ENCODE measurements around the gene SUSD2.

SUSD2 gene

GRCh38 chr22:24166811-24167210, 14.5 kb upstream of the SUSD2 start:
- H3K4me3 ChIP-seq (ENCODE audit: low read length), result no peak overlapping the region
- no peak for DNase-seq (ENCODE audit: low read depth)
- TF ChIP-seq CTCF (conservative IDR thresholded peaks at IDR 0.05; ENCODE audit: low read depth, low read length), result no peak

- H3K4me3 ChIP-seq (ENCODE audit: low read length), result no peak overlapping the region
- no peak for DNase-seq (ENCODE audit: low read depth)
- no peak for TF ChIP-seq CTCF (conservative IDR thresholded peaks at IDR 0.05; ENCODE audit: low read depth, low read length)
These were observed 11.7 kb upstream of the SUSD2 start for GRCh38 chr22:24169439-24170058.

GRCh38 chr22:24170188-24170587, 11.1 kb upstream of the SUSD2 start:
- no peak for DNase-seq (ENCODE audit: low read depth)
- TF ChIP-seq CTCF (conservative IDR thresholded peaks at IDR 0.05; ENCODE audit: low read depth, low read length), result no peak
- no peak overlapping the region for H3K4me3 ChIP-seq (ENCODE audit: low read length)

- no peak overlapping the region for H3K4me3 ChIP-seq (ENCODE audit: low read length)
- TF ChIP-seq CTCF (conservative IDR thresholded peaks at IDR 0.05; ENCODE audit: low read depth, low read length), result no peak
- DNase-seq (ENCODE audit: low read depth), result no peak
These were observed 10.7 kb upstream of the SUSD2 start for GRCh38 chr22:24170632-24171031.

GRCh38 chr22:24171822-24172221, 9.5 kb upstream of the SUSD2 start:
- DNase-seq (ENCODE audit: low read depth), result no peak
- H3K4me3 ChIP-seq (ENCODE audit: low read length), result no peak overlapping the region
- TF ChIP-seq CTCF (conservative IDR thresholded peaks at IDR 0.05; ENCODE audit: low read depth, low read length), result no peak

- TF ChIP-seq CTCF (conservative IDR thresholded peaks at IDR 0.05; ENCODE audit: low read depth, low read length), result peak; percentile 95
- no peak overlapping the region for H3K4me3 ChIP-seq (ENCODE audit: low read length)
- no peak for DNase-seq (ENCODE audit: low read depth)
These were observed 6.0 kb upstream of the SUSD2 start for GRCh38 chr22:24175160-24175808.

GRCh38 chr22:24176040-24176439, 5.2 kb upstream of the SUSD2 start:
- no peak for DNase-seq (ENCODE audit: low read depth)
- H3K4me3 ChIP-seq (ENCODE audit: low read length), result no peak overlapping the region
- no peak for TF ChIP-seq CTCF (conservative IDR thresholded peaks at IDR 0.05; ENCODE audit: low read depth, low read length)
